ENCODE measurements around the gene P2RX3.
"Not testable (repeated sequence)": the region's sequence is repeated elsewhere in the genome, so short reads cannot be mapped to it uniquely, and the experiment has no call there.

P2RX3 gene

DNA sequence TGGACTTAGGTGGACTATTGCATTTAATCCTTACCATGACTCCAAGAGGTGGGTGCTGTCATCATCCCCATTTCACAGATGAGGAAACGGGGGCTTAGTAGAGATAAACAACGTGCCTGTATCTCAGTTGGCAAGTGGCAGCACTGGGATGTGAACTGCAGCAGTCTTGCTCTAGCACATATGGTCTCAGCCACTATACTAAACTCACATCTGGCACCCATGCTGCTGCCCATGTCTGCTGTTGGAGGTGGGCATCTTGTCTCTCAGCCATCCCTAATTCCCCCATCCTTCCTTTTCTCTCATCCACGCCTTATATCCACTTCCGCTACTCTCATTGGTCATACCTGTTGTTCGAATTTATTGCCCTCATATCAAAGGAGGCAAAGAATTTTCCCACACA, 39.0 kb downstream of the P2RX3 start:
- no peak for DNase-seq

DNA sequence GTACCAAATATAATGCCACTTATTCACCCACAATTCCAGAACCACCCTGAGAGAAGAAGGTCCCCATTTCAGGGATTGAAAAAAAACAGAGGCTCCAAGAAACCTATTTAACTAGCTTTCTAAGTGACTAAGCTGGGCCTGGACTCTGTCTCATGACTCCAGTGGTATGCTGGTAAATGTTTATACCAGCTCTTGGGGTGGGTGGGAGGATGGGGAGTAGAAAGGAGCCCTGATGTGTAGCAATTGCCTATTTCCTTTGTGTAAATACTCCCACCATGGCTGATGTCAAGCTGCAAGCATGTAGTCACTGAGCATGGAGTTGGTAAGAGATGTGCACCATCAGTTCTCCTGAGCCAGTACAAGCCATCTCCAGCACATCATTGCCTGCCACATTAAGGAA, 40.0 kb downstream of the P2RX3 start:
- no peak for DNase-seq

DNA sequence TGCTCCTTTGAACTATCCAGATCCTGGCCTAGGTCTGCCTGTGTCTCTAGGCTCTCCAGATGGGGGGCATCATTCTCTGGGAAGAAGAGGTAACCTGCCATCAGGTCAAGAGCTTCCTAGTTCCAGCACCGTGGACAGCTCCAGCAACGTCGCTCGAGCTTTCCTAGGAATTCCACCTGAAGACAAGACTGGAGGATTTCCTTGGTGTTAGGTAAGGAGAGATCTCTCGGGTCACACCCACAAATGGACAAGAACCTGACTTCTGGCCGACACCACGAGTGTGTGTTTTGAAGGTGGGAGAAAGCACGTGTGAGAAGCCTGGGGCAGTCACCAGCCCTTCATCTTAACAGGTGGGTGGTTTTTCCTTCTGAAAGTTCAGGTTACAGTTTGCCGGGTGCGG, 41.6 kb downstream of the P2RX3 start:
- no peak for DNase-seq

DNA sequence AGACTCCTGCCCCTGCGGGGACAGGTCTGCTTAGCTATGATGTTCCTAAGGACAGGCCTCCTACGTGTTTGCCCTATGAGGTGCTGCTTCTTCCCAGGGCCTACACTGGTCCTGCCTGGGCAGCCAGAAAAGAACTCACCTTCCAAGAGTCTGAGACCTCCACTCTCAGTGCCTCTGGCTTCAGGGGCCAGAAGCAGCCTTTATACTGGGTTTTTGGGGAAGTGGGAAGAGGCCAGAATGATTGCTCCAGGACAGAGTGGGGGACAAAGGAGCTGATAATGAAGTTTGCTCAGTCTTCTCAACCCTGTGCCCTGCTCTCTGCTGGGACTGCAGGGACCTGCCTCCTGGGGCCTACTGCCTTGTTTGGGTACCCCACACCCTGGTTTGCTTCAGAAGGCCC, 42.8 kb downstream of the P2RX3 start, which contains the start of gene PRG3:
PRG3 (minus strand) TSS at position 176 of the 400 bp plus-strand sequence. CDS start 442 bp downstream, outside the sequence.
- DNase-seq = no peak

DNA sequence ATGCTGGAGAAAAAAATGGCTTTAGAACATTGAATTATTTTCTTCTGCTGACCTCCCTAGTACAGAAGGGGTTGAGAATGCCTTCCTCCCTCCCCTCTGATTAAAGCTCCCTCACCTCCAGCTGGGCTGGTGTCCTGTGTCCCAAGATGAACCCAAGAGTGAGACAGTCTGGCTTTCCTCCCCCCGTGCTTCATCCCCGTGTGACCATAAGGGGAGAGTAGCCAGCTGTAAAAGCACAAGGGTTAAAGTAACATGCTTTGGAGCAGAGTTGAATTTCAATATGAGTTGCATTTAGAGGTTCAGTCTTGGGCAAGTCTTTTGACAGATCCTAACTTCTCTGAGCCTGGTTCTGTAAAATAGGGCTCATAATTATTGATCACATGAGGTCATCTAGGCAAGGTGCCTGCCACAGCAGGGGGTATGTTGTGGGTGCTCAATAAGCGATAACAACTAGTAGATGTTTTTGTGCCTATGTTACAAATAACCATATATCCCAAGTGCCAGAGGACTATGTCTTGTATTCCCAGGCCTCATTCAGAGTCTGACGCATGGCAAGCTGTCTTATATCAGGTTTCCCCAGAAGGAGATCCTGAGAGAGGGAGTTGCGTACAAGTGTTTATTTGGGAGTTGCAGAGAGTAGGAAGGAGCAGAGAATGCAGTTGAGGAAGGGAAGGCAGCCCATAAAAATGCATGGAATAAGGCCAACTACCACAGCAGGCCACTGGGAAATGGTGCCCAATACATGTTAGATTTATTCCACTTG, 48.2 kb downstream of the P2RX3 start:
- no peak for DNase-seq

DNA sequence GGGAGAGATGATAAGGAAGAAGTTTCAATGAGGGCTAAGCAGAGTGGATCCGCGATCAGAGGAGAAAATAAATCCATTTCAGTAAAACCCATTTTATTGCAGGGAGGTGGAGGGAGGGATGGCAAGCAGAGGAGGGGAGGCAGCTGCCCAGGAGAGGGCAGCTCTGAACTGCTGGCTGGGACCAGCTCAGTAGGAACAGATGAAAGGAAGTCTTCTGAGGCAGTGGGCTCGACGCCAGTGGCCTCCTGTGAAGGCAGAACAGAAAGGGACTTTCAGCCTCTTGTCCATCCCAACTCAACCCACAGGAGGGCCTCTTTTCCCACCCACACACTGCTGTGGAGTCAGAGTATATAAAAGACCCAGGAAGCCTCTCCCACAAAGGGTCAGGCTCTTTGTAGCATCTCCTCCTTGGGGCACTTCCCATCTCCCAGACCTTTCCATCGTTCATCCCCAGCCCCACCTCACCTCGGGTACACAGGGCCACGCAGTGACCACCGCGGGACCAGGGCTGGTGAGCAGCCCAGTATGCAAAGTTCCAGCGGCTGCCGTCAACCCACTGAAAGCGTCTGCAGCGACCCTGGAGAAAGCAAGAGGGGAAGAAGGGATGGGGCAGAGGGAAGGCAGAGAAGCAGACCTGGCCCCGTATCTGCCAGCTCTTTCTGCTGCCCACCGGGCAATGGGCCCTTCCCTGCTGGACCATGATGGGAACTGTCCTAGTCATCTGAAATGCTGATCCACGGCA, 49.3 kb downstream of the P2RX3 start:
- no peak for DNase-seq

DNA sequence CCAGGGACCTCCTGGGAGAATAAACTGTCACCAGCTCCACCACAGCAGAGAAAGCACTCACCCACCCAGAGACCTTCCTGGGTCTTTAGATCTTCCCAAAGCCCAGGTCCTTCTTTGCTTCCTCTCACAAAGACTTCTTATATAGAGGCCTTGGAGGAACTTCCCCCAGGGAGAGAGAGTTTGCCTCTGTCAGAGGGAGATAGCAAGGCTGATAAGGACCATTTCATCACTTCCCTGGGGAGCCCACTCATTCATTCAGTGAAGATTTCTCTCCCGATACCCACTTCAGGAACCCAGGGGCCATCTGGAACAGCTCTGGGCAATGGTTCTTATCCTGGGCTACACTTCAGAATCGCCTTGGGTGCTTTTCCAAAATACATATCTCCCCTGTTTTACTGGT, 52.4 kb downstream of the P2RX3 start, which contains the start of gene PRG2:
PRG2 (minus strand) TSS at position 116 of the 400 bp plus-strand sequence. CDS start 706 bp downstream, outside the sequence.
- no peak for DNase-seq

DNA sequence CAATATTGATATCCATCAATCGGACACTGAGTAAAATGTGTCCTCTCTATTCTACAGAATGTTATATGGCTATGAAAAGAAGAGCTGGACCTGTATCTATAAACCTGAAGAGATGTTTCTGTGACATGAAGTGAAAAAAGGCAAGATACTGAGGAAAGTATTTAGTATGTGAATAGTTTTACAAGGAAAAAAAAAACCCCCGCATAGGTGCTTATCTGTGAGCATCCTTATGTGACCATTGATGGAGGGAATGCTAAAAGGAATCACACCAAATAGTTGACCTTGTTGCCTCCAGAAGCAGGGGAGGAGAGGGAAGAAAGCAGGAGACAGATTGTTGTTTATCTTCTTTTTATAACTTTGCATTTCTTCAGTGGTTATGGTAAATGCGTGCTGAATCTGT, 53.0 kb downstream of the P2RX3 start:
- DNase-seq = no peak

DNA sequence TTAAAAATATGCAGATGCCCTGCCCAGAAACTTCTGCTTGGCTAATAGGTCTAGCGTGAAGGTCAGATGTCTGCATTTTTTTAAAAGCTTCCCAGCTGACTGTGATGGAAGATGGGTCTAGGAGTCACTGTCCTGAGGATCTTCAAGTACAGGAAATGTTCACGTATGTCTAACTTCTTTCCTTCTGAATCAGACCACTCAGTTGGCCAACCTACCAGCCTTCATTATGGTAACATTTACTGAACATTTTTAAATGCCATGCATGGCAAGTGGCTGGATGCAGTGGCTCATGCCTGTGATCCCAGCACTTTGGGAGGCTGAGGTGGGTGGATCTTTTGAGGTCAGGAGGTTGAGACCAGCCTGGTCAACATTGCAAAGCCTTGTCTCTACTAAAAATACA, 53.4 kb downstream of the P2RX3 start:
- DNase-seq = no peak

DNA sequence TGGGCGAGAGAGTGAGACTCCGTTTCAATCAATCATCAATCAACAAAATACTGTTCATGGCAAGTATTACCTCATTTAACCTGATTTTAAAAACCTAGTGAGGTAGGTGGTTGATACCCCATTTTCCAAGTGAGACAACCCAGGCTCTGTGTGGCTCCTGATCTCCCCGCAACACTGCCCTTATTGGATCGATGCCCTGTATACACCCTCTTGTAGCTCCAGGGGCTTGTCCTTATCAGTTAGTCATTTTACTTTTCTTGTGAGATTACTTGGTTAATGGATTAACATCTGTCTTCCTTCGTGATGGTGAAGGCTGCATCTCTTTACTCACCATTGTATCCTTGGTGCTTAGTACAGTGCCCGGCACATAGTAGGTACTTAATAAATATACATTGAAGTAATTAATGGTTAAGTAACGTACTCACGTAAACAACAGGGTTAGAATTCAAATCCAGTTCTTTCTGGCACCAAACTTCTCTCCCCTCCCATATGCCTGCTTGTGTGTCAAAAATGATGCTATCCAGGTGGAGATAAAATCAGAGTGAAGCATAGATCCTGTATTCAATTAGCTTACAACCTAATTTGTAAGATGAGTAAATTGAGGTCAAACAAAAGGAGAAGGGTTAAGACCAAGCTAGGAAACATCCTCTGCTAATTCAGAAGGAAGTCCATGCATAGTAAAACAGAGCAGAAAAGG, 54.1 kb downstream of the P2RX3 start:
- no peak for DNase-seq

DNA sequence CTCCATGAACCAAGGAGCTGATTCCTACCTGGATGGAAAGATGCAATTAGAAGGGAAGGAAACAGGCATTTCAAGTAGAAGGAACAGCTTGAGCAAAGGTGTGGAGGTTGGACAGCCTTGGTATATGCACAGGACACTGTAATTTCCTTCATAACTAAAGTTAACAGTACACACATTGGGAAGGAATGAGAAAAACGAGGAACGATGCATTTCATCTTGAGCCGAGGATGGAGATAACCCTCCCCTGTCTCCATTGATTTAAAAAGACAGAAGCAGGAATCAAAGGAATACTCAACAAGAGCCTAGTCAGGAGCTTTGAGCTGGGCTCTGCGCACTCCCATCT, 54.6 kb downstream of the P2RX3 start:
- no peak for DNase-seq

DNA sequence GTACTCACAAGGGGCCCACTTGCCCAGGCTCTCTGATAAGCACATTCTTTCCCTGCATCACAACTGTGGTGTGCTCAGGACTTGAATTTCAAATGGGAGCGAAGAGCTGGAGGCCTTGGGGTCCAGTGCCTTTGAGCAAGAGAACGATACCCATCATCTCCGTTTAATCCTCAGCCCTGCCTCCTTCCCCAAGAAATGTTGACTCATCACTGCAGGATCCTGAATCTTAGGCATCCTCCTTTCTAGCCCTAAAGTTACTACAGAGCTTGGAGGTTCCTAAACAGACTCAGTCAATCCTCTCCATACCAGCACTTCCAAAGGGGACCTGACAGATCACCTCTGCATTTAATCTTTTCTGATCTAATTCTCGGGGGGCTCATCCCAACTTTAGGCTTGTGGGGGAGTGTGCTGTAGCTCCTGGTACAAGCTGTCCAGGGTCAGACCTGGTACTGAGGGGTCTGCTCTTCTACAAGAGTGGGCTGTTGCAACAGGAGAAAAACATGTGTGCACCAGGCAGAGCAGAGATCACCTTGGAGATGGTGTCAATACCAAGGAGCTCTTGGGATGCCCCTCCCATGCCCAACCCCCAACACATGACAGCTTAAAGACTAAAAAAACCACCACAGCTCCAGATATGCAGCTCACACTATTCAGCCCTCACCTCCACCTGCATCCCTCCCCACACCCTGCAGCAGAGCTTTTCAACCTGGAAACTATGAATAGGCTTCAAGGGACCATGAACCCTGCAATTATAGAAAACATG, 56.2 kb downstream of the P2RX3 start:
- DNase-seq = no peak

DNA sequence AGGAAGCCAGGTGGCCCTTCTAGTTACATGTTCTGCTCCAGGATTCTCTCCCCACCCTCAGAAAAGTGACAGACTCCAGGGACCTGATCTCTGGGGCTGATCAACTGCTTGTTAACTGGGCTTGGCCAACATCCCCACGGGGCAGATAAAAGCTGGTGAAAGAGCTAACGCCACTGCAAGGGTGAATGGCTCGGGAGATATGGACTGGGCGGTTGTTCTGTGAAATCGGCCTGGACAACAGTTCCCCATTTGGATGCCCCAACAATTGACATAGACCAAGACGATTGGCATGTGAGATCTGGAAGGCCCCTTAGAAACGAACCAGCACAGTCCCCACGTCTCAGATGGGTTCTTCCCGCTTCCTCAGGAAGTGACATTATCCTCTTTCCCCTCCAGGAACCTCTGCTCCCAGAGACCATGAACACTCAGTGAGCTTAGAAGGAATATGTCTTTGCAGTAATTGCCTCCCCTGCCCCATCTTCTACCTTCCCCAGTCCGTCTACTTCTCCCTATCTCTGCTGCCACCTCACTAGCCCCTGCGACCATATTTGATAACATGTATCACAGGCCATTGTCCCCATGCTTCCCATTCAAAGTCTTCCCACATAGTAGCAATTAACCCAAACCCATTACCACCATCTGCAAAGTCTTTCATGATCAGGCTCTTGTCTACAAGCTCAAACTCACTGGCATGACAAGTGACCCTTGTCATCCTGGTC, 57.9 kb downstream of the P2RX3 start:
- DNase-seq = no peak

DNA sequence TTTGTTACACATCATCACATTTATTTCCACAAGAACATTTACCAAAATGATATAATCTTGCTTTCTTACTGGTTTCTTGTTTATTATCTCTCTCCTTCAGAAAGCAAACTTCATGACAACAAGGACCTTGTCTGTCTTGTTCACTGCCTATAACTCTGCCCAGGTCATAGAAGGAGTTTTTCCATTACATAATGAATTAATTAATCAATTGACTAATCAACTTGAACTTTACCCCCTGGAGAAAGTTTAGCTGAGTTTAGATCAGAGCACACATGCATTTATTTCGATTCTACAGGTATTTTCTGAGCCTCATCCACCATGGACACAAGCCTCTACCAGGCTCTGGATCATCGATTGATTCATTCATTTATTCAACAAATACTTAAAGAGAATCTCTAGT, 58.6 kb downstream of the P2RX3 start:
- no peak for DNase-seq

DNA sequence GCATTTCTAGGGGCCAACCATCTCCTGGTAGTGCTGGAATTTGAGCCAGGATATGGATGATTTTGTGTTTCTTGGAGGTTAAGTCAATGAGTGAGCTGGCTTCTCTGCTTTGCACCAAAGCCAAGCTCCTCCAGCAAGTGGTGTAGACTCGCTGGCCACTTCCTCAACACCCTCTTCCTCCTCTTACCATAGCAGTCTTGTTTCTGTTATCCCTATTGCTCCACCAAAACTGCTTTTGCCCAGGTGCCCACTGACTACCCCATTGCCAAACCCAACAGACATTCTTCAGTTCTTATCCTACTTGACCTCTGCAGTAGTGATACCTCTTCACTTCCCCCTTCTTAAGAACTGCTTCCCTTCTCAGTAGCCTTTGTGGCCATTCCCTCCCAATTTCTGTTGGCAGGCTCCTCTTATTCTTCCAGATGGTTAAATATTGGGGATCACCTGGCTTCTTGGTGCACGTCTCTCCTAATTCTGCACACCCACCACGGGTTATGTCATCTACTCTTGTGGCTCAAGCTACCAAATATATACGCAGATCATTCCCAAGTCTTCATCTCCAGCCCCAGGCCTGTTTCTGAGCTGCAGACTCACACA, 59.3 kb downstream of the P2RX3 start:
- no peak for DNase-seq

DNA sequence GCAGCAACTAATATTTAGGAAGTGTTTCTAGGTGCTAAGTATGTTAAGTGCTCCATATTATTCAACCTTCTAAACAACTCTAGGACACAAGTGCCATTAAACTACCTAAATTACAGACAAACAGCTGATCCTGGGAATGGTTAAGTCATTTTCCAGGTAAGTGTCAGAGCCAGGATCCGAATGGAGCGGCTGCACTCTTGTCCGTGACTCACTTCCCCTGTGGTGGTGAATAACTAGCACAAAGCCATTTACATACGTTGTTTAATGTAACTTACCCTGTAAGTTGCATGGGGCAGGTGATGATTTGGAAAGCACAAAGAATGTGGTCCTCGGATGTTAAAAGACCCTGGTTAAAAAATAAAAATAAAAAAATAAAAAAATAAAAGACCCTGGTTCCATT, 61.1 kb downstream of the P2RX3 start:
- no peak for DNase-seq

DNA sequence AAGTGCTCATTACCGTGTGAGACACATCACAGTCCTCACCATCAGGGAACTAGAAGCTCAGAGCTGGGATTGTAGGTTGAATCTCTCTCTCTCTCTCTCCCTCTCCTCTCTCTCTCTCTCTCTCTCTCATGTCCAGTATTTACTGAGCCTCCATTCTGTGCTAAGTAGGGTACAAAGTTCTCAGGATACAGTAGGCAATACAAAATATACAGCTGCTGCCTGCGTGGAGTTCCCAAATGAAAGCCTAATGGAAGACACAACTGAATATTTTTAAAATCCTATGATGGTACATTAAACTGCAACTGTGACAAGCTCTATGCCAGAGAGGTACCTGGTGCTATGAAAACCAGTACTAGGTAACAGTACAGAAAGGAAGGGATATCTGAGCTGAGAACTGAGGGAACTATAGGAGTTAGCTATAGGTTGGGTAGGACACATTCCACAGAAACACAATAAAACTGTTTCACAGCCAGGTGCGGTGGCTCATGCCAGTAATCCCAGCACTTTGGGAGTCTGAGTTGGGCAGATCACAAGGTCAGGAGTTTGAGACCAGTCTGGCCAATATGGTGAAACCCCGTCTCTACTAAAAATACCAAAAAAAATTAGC, 61.9 kb downstream of the P2RX3 start:
- DNase-seq = no peak

DNA sequence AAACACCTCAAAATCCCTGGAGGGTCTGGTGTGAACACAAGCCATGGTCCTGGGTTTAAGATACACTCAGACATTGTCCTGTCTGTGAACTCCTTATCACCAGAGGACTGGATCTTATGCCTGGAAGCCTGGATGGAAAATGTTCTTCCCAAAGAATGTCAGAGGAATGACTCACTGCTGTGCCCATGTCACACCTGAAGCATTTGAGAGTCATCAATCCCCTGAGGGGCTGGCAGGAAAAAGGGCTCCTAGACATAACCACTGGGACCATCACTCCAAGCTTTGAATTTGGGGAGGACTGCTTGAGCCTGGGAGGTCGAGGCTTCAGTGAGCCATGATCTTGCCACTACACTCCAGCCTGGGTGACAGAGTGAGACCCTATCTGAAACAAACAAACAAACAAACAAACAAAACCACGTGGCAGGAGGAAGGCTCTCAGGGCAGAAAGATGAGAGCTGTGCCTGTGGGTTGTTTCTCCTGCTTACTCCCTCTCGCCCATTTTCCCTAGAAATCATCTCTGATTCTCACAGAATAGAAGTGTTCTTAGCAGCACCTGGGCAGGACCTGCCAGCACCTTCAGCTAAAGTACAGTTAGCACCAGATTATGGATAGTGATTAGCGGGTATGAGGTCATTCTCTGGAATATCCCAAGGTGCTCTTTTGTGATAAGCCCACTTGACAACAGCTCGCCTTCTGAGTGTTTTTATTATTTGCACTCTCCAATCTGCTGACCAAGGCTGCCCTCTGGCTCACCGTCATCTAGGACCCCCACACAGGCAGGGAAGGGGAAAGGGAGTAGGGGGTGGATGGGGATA, 64.2 kb downstream of the P2RX3 start:
- DNase-seq = no peak

DNA sequence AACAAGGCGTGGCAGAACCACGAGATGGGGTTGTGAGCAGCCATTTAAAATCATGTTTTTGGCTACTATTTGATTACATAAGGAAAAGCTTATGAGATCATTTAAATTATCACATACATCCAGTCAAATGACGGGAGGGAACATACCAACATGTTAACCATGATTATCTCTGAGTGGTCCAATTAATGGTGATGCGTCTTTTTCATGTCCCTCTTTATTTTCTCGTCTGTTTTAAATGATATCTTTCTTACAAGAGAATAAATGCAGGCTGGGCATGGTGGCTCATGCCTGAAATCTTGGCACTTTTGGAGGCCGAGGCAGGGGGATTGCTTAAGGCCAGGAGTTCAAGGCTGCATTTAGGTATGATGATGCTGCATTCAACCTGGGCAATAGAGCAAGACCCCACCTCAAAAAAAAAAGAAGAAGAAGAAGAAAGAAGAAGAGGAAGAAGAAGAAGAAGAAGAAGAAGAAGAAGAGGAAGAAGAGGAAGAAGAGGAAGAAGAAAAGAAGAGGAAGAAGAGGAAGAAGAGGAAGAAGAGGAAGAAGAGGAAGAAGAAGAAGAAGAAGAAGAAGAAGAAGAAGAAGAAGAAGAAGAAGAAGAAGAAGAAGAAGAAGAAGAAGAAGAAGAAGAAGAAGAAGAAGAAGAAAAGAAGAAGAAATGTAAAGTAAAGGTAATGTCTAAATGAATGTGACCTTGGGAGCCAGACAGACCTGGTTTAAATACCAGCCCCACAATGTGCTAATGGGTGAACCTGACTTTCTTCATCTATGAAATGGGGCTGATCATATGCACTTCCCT, 65.0 kb downstream of the P2RX3 start:
- not testable (repeated sequence) for DNase-seq

DNA sequence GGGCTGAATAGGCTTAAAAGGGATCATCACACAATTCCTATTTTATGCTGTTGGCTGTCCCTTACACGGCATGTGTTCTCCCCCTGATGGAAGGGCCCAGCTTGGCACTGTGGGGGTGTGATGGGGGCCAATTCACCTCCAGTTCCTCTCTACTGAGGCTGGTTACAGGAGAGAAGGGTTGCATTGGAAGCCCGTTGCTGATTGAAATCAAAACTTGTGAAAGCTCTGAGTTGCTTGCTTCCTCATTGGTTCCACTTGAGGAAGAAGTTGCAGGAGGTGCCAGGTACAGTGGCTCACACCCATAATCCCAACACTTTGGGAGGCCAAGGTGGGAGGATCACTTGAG, 65.6 kb downstream of the P2RX3 start:
- DNase-seq = no peak
